Measurements from ENCODE around the gene H3-3A.

GRCh38 chr1:226060427-226060826 is 2.1 kb upstream of the H3-3A start:
- TF ChIP-seq GATA2 (IDR thresholded peaks at IDR 0.05; ENCODE audit: low read depth, low read length) (no peak), GATA3 (IDR thresholded peaks at IDR 0.05; ENCODE audit: low read depth, low read length) (no peak)

All from SH-SY5Y (cell line).